Measurements from ENCODE around the gene CDK5RAP2.

GRCh38 chr9:120435091-120435490 is 144.9 kb downstream of the CDK5RAP2 start:
- TF ChIP-seq ZNF175 (tag by site-specific recombination; IDR thresholded peaks at IDR 0.05) (no peak), KLF9 (tag by site-specific recombination; IDR thresholded peaks at IDR 0.05; ENCODE audit: low read depth) (no peak), RBAK (tag by site-specific recombination; IDR thresholded peaks at IDR 0.05) (no peak), ZNF266 (tag by site-specific recombination; IDR thresholded peaks at IDR 0.05; ENCODE audit: low read depth) (no peak), TCF7L2 (IDR thresholded peaks at IDR 0.05; ENCODE audit: borderline replicate concordance, low read depth, low read length) (no peak), YY2 (tag by site-specific recombination; IDR thresholded peaks at IDR 0.05) (no peak), ZBTB17 (tag by site-specific recombination; IDR thresholded peaks at IDR 0.05) (no peak), ZNF670 (tag by site-specific recombination; IDR thresholded peaks at IDR 0.05; ENCODE audit: low read depth) (no peak), ZNF202 (tag by site-specific recombination; IDR thresholded peaks at IDR 0.05; ENCODE audit: borderline replicate concordance) (no peak)
- TF ChIP-seq, protein P1, sequence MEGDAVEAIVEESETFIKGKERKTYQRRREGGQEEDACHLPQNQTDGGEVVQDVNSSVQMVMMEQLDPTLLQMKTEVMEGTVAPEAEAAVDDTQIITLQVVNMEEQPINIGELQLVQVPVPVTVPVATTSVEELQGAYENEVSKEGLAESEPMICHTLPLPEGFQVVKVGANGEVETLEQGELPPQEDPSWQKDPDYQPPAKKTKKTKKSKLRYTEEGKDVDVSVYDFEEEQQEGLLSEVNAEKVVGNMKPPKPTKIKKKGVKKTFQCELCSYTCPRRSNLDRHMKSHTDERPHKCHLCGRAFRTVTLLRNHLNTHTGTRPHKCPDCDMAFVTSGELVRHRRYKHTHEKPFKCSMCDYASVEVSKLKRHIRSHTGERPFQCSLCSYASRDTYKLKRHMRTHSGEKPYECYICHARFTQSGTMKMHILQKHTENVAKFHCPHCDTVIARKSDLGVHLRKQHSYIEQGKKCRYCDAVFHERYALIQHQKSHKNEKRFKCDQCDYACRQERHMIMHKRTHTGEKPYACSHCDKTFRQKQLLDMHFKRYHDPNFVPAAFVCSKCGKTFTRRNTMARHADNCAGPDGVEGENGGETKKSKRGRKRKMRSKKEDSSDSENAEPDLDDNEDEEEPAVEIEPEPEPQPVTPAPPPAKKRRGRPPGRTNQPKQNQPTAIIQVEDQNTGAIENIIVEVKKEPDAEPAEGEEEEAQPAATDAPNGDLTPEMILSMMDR (tag by site-specific recombination; IDR thresholded peaks at IDR 0.05), result no peak
- TF ChIP-seq, protein P2, sequence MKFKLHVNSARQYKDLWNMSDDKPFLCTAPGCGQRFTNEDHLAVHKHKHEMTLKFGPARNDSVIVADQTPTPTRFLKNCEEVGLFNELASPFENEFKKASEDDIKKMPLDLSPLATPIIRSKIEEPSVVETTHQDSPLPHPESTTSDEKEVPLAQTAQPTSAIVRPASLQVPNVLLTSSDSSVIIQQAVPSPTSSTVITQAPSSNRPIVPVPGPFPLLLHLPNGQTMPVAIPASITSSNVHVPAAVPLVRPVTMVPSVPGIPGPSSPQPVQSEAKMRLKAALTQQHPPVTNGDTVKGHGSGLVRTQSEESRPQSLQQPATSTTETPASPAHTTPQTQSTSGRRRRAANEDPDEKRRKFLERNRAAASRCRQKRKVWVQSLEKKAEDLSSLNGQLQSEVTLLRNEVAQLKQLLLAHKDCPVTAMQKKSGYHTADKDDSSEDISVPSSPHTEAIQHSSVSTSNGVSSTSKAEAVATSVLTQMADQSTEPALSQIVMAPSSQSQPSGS (tag by site-specific recombination; IDR thresholded peaks at IDR 0.05; ENCODE audit: low read depth), result no peak
